CD4-positive, alpha-beta T cell (primary cell): ENCODE data around the gene PSMB1. TPM values are rescaled to one million over a fixed set of nuclear protein-coding genes. Genes with fewer than 3 reads are reported as not detected.
"Not testable (repeated sequence)": the region's sequence is repeated elsewhere in the genome, so short reads cannot be mapped to it uniquely, and the experiment has no call there.

Experiments used
- ATAC-seq: fragments of 200-7000 bp; cut with Tn5 transposase; one replicate; pipeline ENCODE4 v1.10.0; 2022; ENCODE audit warnings: mild to moderate bottlenecking; ENCODE audit not compliant: poor library complexity
- CTCF ChIA-PET: fragments of 350-600 bp; sonication (Branson Sonifier 250); formaldehyde crosslinking; loops from one replicate; lab custom pipeline; 2021; ENCODE audit warnings: antibody characterized with exemption, inconsistent platforms; lab: Charles Lee
- POLR2A ChIA-PET: fragments of 350-600 bp; sonication (Branson Sonifier 250); formaldehyde crosslinking; loops from one replicate; lab custom pipeline; 2021; ENCODE audit warnings: antibody characterized with exemption, inconsistent platforms; lab: Charles Lee
- DNase-seq, 14 experiments: peaks; one replicate each; pipeline ENCODE4 v3.0.0-alpha.2; 2013 to 2020; ENCODE audit warnings: mixed read lengths in 2 of 14
- H3K27ac ChIP-seq, 2 donors: one replicate each; pipeline versions ENCODE4 v1.5.1 to v1.7.0; 2013; ENCODE audit warnings: low read length in 2 of 2, low read depth in 1 of 2, mild to moderate bottlenecking in 1 of 2
- H3K27me3 ChIP-seq, 2 experiments: 1 replicate in 1 of 2; 2 replicates in 1 of 2; pipeline versions ENCODE4 v1.6.1 to v1.7.0; 2013; ENCODE audit warnings: low read length in 2 of 2, control low read depth in 1 of 2, mild to moderate bottlenecking in 1 of 2, moderate library complexity in 1 of 2; ENCODE audit not compliant: insufficient read depth in 2 of 2, control insufficient read depth in 1 of 2
- H3K36me3 ChIP-seq: one replicate; pipeline ENCODE4 v1.6.1; 2013; ENCODE audit warnings: low read length, control low read depth; ENCODE audit not compliant: insufficient read depth
- H3K4me1 ChIP-seq: one replicate; pipeline ENCODE4 v1.6.1; 2013; ENCODE audit warnings: low read length, control low read depth; ENCODE audit not compliant: insufficient read depth
- H3K4me3 ChIP-seq: one replicate; pipeline ENCODE4 v1.5.1; 2013; ENCODE audit warnings: mild to moderate bottlenecking, low read length, moderate library complexity
- H3K9me3 ChIP-seq, 2 experiments: 1 replicate in 1 of 2; 2 replicates in 1 of 2; pipeline versions ENCODE4 v1.6.1 to v1.7.0; 2013; ENCODE audit warnings: low read length in 2 of 2, mild to moderate bottlenecking in 2 of 2, control low read depth in 1 of 2, moderate library complexity in 1 of 2; ENCODE audit not compliant: control insufficient read depth in 1 of 2, insufficient read depth in 1 of 2
- H3K27ac Mint-ChIP-seq: one replicate; pipeline ENCODE4 v1.8.0; 2020; ENCODE audit warnings: mixed read lengths
- H3K27me3 Mint-ChIP-seq: one replicate; pipeline ENCODE4 v1.8.0; 2021; ENCODE audit warnings: mixed read lengths
- H3K36me3 Mint-ChIP-seq: one replicate; pipeline ENCODE4 v1.8.0; 2021; ENCODE audit warnings: low read depth, mixed read lengths
- H3K4me1 Mint-ChIP-seq: one replicate; pipeline ENCODE4 v1.8.0; 2021; ENCODE audit warnings: low read depth, mixed read lengths
- H3K4me3 Mint-ChIP-seq: one replicate; pipeline ENCODE4 v1.8.0; 2020; ENCODE audit warnings: mild to moderate bottlenecking, mixed read lengths
- H3K9me3 Mint-ChIP-seq: one replicate; pipeline ENCODE4 v1.8.0; 2020; ENCODE audit warnings: mixed read lengths
- CTCF ChIP-seq: fragments of 200-600 bp; IDR thresholded peaks from one replicate; pipeline ENCODE4 v1.8.0; 2022; ENCODE audit warnings: antibody characterized with exemption, mild to moderate bottlenecking
- intact Hi-C, 2 experiments: fragments of 100-400 bp; cut with DNase I in 1 of 2; cut with micrococcal nuclease in 1 of 2; formaldehyde crosslinking; loops; one replicate each; pipeline versions ENCODE4 v1.15.1 to v1.9.0; 2023 to 2025; cut with DNase I, micrococcal nuclease
- total RNA-seq, 174 experiments: library from RNA in 2 of 174; stranded (reverse) in 2 of 174; gene quantifications; one replicate each; pipeline ENCODE4 v1.2.3 and lab custom pipeline; 2021 to 2026

Gene PSMB1
- total RNA-seq, 2 experiments from 2014 or later, result 98.8 to 108 TPM

GRCh38 chr6:170503414-170503761 lies 49.7 kb downstream of the PSMB1 start:
- ChIA-PET POLR2A (no interaction called here), CTCF (no interaction called here)
- Histone ChIP-seq H3K27me3 (peaks cover 22 to 28% of the 10 kb centered on the region in 2 experiments), H3K4me3 (no peak overlapping the region), H3K4me1 (no peaks in the 10 kb centered on the region), H3K36me3 (no peaks in the 10 kb centered on the region), H3K27ac (no peak overlapping the region), H3K9me3 (peaks cover 3 to 4% of the 10 kb centered on the region in 2 experiments)
- TF ChIP-seq CTCF, result no peak
- intact Hi-C loops, result no loop called here
- no peak overlapping the region for H3K4me3 Mint-ChIP-seq
- peaks cover 6% of the 10 kb centered on the region for H3K9me3 Mint-ChIP-seq
- no peak overlapping the region for H3K27ac Mint-ChIP-seq
- H3K36me3 Mint-ChIP-seq, result no peaks in the 10 kb centered on the region
- no peak for DNase-seq
- peaks cover 66% of the 10 kb centered on the region for H3K27me3 Mint-ChIP-seq
- ATAC-seq, result no peak
- no peaks in the 10 kb centered on the region for H3K4me1 Mint-ChIP-seq

DNA sequence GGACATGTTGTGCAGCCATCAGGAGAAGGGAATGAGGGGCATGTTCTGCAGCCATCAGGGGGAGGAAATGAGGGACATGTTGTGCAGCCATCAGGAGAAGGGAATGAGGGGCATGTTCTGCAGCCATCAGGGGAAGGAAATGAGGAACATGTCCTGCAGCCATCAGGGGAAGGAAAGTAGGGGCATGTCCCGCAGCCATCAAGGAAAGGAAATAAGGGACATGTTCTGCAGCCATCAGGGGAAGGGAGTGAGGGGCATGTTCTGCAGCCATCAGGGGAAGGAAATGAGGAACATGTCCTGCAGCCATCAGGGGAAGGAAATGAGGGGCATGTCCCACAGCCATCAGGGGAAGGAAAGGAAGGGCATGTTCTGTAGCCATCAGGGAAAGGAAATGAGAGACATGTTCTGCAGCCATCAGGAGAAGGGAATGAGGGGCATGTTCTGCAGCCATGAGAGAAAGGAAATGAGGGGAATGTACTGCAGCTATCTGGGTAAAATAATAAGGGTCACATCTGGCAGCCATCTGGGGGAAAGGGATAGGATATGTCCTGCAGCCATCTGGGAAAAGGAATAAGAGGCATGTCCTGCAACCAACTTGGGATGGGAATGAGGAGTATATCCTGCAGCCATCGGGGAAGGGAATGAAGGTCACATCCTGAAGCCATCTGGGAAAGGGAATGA lies 50.2 kb downstream of the PSMB1 start:
- peaks cover 69% of the 10 kb centered on the region for H3K27me3 Mint-ChIP-seq
- H3K4me1 Mint-ChIP-seq, ATAC-seq: not testable (repeated sequence)

GRCh38 chr6:170502268-170502667 lies 50.8 kb downstream of the PSMB1 start:
- H3K4me3 ChIP-seq, H3K27ac ChIP-seq, H3K4me1 ChIP-seq, intact Hi-C loops, POLR2A ChIA-PET, H3K9me3 Mint-ChIP-seq, H3K36me3 Mint-ChIP-seq, DNase-seq, H3K36me3 ChIP-seq, CTCF ChIA-PET, H3K9me3 ChIP-seq, H3K27ac Mint-ChIP-seq, H3K4me1 Mint-ChIP-seq, H3K4me3 Mint-ChIP-seq, ATAC-seq: not testable (repeated sequence)
- peaks cover 24 to 37% of the 10 kb centered on the region in 2 experiments for H3K27me3 ChIP-seq
- H3K27me3 Mint-ChIP-seq, result peaks cover 73% of the 10 kb centered on the region

More for the DNA sequence above, 50.2 kb downstream of the PSMB1 start:
- DNase-seq, H3K4me1 ChIP-seq, H3K36me3 Mint-ChIP-seq, H3K4me3 Mint-ChIP-seq, H3K9me3 Mint-ChIP-seq, H3K36me3 ChIP-seq, H3K9me3 ChIP-seq, H3K27ac Mint-ChIP-seq, intact Hi-C loops, CTCF ChIA-PET, POLR2A ChIA-PET, H3K4me3 ChIP-seq, H3K27ac ChIP-seq: not testable (repeated sequence)
- H3K27me3 ChIP-seq, result peaks cover 24 to 31% of the 10 kb centered on the region in 2 experiments

DNA sequence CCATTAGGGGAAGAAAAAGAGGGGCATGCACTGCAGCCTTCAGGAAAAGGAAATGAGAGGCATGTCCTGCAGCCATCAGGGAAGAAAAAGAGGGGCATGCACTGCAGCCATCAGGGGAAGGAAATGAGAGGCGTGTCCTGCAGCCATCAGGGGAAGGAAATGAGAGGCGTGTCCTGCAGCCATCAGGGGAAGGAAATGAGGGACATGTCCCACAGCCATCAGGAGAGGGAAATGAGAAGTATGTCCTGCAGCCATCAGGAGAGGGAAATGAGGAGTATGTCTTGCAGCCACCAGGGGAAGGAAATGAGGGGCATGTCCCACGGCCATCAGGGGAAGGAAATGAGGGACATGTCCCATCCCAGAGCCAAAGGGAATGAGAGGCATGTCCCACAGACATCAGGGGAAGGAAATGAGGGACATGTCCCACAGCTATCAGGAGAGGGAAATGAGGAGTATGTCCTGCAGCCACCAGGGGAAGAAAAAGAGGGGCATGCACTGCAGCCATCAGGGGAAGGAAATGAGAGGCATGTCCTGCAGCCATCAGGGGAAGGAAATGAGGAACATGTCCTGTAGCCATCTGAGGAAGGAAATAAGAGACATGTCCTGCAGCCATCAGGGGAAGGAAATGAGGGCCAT lies 52.0 kb downstream of the PSMB1 start:
- Mint-ChIP-seq H3K27me3 (peaks cover 73% of the 10 kb centered on the region), H3K4me3 (no peak overlapping the region)

More for the DNA sequence above, 52.0 kb downstream of the PSMB1 start:
- Histone ChIP-seq H3K36me3 (no peaks in the 10 kb centered on the region), H3K27ac (no peak overlapping the region), H3K27me3 (peaks cover 27 to 38% of the 10 kb centered on the region in 2 experiments), H3K4me1 (no peaks in the 10 kb centered on the region), H3K9me3 (peaks cover 3 to 4% of the 10 kb centered on the region in 2 experiments), H3K4me3 (no peak overlapping the region)
- H3K36me3 Mint-ChIP-seq, result no peaks in the 10 kb centered on the region
- H3K4me1 Mint-ChIP-seq, result no peaks in the 10 kb centered on the region
- peaks cover 6% of the 10 kb centered on the region for H3K9me3 Mint-ChIP-seq
- intact Hi-C loops, result no loop called here
- ChIA-PET POLR2A (no interaction called here), CTCF (no interaction called here)
- no peak for DNase-seq
- no peak for TF ChIP-seq CTCF
- ATAC-seq, result no peak
- no peak overlapping the region for H3K27ac Mint-ChIP-seq
